Esophagus squamous epithelium (tissue), 4 donors: ENCODE results near the gene DIDO1.

Experiments
- POLR2A ChIP-seq, 4 donors: fragments of 450-650 bp; IDR thresholded peaks; one replicate each; pipeline ENCODE4 v1.6.1; 2017; ENCODE audit warnings: antibody characterized with exemption in 4 of 4, mild to moderate bottlenecking in 4 of 4, moderate library complexity in 3 of 4
- TF ChIP-seq, protein P1 (sequence below), 6 experiments: fragments of 450-650 bp in 4 of 6; fragments of 200-600 bp in 2 of 6; sonication (generic) in 2 of 6; IDR thresholded peaks; one replicate each; pipeline ENCODE4 v1.5.1; 2016 to 2019; ENCODE audit warnings: antibody characterized with exemption in 6 of 6, mild to moderate bottlenecking in 4 of 6, moderate library complexity in 4 of 6

GRCh38 chr20:62950741-62951140 lies 24.4 kb upstream of the DIDO1 start:
- TF ChIP-seq POLR2A (IDR thresholded peaks at IDR 0.05), result no peak
- TF ChIP-seq, protein P1, sequence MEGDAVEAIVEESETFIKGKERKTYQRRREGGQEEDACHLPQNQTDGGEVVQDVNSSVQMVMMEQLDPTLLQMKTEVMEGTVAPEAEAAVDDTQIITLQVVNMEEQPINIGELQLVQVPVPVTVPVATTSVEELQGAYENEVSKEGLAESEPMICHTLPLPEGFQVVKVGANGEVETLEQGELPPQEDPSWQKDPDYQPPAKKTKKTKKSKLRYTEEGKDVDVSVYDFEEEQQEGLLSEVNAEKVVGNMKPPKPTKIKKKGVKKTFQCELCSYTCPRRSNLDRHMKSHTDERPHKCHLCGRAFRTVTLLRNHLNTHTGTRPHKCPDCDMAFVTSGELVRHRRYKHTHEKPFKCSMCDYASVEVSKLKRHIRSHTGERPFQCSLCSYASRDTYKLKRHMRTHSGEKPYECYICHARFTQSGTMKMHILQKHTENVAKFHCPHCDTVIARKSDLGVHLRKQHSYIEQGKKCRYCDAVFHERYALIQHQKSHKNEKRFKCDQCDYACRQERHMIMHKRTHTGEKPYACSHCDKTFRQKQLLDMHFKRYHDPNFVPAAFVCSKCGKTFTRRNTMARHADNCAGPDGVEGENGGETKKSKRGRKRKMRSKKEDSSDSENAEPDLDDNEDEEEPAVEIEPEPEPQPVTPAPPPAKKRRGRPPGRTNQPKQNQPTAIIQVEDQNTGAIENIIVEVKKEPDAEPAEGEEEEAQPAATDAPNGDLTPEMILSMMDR (IDR thresholded peaks at IDR 0.05), result no peak
